A549 treated with CORT108297 at 1 μM for 4 hours (cell line): Measurements from ENCODE around the gene TRAPPC3L. TPM values are rescaled to one million over a fixed set of nuclear protein-coding genes. Genes with fewer than 3 reads are reported as not detected.

Source experiments
- total RNA-seq: library from RNA; stranded (reverse); fragments of 200-300 nt; extraction: Qiagen RNA extraction; gene quantifications from 5 replicates; pipeline ENCODE4 v1.2.3, GENCODE V29; 2022

Gene TRAPPC3L
- total RNA-seq = not detected in 5 replicates

GRCh38 chr6:116545651-116546050, at the start of gene TRAPPC3L:
Gene TRAPPC3L, minus strand, starts transcription at chr6:116545684. Its CDS starts 170 bp downstream, at chr6:116545514.

GRCh38 chr6:116570856-116571682, 25.6 kb upstream of the TRAPPC3L start, which contains the start of gene RWDD1:
Gene RWDD1, plus strand, starts transcription at chr6:116571504. Its CDS starts 79 bp downstream, at chr6:116571583.

GRCh38 chr6:116553451-116553850, 8.0 kb upstream of the TRAPPC3L start, which contains the start of gene CALHM4:
Gene CALHM4, plus strand, starts transcription at chr6:116553751. Its CDS starts 43 bp downstream, at chr6:116553794.

GRCh38 chr6:116511424-116512110, 33.9 kb downstream of the TRAPPC3L start, which contains the start of gene CALHM5:
Gene CALHM5, plus strand, starts transcription at chr6:116511639. Its CDS starts 58 bp downstream, at chr6:116511697.

GRCh38 chr6:116461331-116461931, 84.1 kb downstream of the TRAPPC3L start, which contains the start of gene CALHM6:
Gene CALHM6, plus strand, starts transcription at chr6:116461375. Its CDS starts 555 bp downstream, at chr6:116461930.

Other genes with a start within 250 kb of the TRAPPC3L start
- 13.0 to 20.1 TPM (median 17.4 TPM) in 5 replicates for gene DSE, start 174.7 kb downstream of the TRAPPC3L start, total RNA-seq
- 0.25 to 0.39 TPM in 2 of 5 replicates, not detected in the others for gene CALHM6, start 84.3 kb downstream of the TRAPPC3L start, total RNA-seq
- 0.04 to 0.10 TPM (median 0.06 TPM) in 5 replicates for gene CALHM5, start 34.0 kb downstream of the TRAPPC3L start, total RNA-seq
- 0.16 TPM in 1 of 5 replicates, not detected in the others for gene CALHM4, start 8.1 kb upstream of the TRAPPC3L start, total RNA-seq
- 23.9 to 39.8 TPM (median 36.2 TPM) in 5 replicates for gene RWDD1, start 25.8 kb upstream of the TRAPPC3L start, total RNA-seq
- gene RSPH4A, start 70.8 kb upstream of the TRAPPC3L start, total RNA-seq = 0.16 to 0.28 TPM (median 0.22 TPM) in 5 replicates
- gene ZUP1, start 123.1 kb upstream of the TRAPPC3L start, total RNA-seq = 6.0 to 7.7 TPM (median 6.4 TPM) in 5 replicates
- 0.79 to 2.1 TPM (median 1.4 TPM) in 5 replicates for gene KPNA5, start 135.5 kb upstream of the TRAPPC3L start, total RNA-seq
- not detected in 5 replicates for gene FAM162B, start 220.0 kb upstream of the TRAPPC3L start, total RNA-seq